Measurements from ENCODE around the gene CDH23.

CDH23 gene

DNA sequence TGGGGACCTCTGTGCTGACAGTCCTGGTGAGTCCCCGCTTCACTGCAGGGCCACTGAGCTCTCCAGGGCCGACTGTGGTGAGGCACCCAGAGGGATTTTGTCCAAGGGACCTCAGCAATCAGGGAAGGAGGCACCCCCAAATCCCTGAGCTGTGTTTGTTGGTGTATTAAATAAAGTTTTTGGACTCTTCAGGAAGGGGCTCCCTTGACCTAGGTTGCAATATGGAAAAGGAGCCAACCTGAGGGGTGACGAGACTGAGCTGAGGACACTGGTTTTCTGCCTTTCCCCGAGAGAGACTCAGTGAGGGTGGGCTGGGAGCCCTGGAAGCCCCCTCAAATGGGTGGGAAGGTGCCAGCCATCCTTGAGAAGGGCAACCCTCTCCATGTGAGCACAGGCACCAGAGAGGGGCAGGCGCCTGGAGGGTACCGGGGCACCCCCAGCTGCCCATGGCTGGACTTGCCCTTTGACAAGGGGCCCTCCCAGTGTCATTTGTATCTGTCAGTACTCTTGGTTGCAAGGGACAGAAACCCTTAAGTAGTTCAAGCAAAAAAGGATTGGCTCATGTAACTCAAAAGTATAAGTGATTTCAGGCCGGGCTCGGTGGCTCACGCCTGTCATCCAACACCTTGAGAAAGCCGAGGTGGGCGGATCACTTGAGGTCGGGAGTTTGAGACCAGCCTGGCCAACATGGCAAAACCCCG is 250.0 kb downstream of the CDH23 start:
- no peak for DNase-seq

DNA sequence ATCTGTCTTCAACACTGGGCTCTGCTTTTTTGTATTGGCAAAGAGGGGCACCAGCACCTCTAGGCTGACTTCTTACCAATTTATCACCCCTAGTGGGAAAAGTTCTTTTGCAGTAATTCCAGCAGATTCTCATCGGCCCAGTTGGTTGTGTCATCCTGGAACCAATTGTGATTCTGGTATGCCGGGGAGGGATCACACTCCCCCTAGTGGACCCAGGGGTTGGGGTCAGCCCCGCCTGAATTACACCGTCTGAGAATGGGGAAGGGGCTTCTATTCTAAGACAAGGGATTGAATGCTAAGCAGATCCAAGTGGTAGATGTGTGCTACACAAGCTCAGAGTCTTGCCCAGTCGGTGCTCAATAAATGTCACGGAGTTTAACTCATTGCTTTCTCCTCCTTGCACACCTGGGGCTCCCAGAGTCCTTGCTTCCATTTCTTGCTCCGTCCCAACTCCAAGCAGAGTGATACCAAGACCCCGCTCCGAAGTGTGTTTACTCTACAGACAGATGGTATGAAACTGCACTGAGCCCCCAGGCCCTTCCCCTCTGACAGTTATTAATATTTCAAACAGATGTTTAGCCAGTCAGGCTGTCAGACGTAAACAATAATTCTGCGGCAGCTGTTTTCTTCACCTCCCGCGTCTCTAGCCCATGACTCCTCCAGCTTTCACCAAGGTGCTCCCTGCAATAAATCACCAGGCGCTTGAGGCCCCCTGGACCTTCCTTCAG is 251.0 kb downstream of the CDH23 start:
- DNase-seq = no peak

DNA sequence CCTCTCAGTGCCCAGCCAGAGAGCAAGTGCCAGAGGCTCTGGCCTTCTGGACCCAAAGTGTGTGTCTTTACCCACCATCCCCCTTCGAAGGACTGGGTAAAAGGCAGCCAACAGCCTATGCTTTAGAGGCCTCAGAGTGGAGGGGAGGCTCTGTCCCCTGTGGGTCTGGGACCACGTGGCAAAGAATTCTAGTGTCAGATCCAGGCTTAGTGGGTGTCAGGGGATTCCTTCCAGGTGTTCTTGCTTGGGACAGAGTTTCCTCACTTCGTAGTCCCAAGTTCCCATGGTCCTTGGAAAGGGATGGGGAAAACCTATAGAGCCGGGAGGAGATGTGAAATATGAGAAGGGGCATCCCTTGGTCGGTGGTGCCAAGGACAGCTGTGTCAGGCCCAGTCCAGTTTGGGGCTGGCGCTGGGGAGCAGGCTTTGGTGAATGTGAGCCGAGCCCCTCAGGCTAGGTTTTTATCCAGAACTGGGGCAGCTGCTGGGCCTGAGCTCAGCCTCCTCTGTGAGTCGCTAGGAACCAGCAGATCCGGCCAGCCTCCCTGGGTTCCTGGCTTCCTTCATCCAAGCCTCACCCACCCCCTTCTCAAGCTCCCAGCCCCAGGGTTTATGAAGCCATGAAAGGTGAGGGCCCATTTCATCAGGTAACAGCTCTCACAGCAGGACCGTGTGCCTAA is 251.7 kb downstream of the CDH23 start:
- DNase-seq = no peak

DNA sequence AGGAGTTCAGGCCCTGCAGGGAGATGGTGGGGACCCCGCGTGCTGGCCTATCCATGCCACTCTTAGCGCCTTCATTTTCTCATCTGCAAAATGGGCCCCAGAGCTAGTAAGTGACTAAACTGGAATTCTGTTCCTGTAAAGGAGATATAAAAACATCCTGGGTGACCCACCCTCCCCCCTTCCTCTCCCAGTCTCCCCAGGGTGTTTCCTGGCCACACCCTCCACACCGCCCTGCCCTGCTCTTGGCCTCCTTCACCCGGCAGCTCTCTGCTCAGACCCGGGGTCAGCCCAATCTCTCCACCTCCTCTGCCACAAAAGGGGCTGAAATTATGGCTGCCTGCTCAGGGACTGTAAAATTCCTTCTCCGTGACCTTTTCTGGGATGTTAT is 252.2 kb downstream of the CDH23 start:
- DNase-seq = no peak

DNA sequence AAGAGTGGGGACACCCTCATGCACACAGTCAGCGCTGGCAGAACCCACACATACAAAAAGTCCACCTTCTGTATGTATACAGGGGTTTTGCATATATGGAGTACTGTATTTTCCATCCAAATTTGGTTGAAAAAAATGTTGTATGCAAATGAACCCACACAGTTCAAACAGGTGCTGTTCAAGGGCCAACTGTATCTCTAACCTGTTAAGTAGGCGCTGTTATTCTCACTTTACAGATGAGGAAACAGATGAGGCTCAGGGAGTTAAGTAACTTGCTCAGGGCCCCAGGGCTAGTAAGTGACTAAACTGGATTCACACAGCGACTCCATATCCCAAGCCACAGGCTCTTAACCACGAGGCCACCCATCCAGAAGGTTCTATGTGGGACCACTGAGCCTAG is 252.9 kb downstream of the CDH23 start:
- no peak for DNase-seq

DNA sequence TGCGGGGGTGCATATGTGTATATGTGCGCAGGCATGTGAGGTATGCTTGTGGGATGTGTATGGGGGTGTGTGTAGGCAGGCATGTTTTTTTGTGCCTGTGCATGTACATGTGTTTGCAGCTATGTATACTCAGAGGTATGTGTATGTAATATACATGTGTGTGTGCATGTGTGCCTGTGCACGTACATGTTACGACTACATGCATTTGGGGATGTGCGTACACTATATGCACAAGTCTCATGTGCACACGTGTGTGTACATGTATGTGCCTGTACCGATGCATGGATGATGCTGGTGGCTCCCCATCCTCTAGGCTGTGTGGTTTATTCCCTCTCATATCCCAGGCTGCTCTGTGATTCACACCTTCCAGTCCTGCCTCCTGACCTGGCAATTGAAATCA is 253.7 kb downstream of the CDH23 start:
- DNase-seq = no peak

DNA sequence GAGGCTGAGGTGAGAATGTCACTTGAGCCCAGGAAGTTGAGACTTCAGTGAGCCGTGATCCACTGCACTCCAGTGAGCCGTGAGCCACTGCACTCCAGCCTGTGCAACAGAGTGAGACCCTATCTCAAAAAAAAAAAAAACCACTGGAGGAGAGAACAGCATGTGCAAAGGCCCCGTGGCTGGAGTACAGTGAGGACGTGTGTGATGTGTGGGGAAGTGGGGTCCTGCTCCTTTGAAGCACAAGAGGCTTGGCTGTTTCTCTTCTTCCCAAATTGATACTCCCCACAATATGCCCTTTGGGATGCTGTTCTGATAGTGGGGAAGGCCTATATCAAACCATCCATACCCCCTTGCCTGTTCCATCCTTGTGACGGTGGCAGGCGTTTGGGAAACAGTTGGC is 254.7 kb downstream of the CDH23 start:
- DNase-seq = no peak

DNA sequence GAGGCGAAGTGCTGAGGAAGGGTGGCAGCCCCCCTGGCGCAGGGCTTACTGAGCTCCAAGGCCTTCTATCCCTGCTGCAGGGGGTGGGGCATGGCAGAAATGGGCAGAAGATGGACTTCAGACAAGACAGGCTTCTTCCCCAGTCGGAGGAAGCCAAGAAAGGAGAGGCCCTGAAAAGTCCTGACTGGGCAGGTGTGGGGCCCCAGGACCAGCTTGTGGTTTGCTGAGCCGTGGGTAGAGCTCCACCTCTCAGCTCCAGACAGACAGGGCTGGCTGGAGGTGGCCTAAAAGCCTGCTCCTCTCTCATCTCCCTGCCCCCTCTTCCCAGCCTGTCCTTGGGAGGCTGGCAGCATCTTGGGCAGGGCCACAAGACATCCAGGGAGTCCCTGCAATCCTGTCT is 255.2 kb downstream of the CDH23 start:
- DNase-seq = no peak

DNA sequence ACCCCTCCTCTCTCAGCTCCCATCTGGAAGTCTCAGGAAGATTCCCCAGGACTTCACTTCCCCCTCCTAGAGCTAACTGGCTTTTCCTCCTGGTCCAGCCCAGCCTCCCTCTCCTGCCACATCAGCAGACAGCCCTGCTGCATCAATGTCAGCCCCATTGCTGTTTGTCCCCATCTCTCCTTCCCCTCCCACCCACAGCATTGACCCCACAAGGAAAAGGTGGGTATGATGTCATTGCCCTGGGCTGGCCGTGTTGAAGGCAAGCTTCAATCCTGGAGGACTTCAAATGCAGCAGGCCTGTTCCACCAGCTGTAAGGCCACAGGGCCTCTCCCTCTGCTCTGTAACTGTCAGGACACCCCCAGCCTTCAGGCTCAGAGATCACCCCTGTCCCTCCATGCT is 256.3 kb downstream of the CDH23 start:
- DNase-seq = no peak

DNA sequence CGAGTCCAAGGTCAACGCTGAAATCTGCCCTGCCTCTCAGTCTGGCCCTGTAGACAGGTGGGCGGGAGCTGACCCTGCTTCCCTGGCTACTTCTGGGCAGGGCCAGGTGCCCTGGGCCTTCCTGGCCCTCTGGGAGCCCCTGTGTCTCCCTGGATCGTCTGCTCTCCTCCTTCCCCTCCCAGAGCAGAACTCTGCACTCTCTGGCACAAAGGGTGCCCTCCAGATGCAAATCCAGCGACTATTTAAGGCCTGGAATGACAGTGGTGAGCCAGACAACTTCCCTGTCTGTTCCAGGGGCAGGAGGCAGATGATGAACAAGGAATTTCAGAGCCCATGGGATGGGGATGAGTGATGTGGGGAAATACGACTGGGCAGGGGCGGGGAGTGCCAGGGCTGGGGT is 259.5 kb downstream of the CDH23 start:
- no peak for DNase-seq

DNA sequence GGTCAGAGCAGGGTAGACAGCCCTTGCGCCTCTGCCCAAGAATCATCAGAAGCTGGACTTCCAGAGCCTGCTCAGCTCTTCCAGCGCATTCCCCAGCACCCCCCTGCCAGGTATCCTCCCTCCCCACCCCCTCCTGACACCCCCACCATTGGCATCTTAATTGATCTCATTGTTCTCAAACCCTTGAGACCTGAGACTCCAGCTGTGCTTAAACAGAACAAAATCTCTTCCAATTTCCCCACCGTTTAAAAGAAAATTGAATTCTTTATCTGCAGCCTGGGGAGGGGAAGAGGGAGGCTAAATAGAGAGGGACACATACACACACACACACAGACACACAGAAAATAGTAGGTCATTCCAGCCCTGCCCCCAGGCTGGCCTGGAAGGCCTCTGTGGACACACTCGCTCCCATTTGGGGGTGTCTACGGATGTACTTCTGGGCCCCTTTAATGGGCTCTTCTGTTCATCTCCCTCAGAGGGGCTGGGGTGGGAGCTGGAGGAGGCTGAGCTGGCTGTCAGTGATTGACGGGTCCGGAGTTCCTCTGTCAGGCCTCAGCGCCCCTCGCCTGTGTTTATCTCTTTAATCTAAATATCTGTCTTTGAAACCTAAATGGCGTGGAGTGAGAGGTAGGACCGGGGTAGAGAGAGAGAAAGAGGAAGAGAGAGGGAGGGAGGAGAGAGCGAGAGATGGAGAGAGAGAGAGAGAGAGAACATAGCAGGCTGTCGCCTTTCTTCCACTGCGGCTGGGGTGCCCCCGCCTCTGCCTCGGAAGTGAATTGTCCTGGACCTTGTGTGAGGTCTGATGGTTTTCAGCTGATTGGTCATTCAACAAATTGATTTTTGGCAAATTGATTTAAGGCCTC is 261.1 kb downstream of the CDH23 start:
- no peak for DNase-seq

DNA sequence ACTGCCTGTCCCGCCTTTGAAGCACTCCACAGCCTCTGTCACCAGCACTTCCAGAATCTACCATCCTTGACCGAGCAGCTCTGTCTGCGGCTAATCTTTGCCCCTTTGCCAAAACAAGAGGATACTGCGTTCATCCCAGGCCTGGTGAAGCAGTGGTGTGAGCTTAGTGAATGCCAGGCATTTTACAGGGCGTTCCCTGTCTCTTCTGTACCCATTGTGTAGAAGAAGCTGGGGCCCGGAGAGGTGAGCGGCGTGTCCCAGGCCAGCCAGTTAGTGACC is 261.7 kb downstream of the CDH23 start:
- no peak for DNase-seq

DNA sequence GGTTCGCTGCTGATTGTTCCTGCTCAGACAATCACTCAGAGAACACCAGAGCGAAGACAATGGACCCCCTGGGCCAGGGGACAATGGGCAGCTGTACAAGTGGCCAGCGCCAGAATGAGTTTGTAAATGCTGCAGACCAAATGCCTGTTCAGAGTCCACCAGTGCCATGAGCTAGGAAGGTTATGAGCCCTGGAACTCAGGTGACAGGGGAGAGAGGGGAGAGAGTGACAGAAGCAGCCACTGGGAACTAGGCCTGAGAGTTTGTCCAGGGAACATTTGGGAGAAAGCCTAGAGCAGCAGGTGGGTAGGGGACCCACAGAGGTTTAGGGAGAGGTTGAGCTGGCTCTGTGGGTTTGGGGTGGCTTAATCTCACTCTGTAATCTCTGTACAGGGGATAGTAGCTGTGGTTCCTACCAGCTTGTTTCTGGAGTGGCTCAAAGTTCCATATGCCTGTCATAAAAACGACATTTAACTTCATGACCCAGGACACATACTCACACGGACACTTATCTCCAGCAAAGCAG is 262.5 kb downstream of the CDH23 start:
- no peak for DNase-seq

DNA sequence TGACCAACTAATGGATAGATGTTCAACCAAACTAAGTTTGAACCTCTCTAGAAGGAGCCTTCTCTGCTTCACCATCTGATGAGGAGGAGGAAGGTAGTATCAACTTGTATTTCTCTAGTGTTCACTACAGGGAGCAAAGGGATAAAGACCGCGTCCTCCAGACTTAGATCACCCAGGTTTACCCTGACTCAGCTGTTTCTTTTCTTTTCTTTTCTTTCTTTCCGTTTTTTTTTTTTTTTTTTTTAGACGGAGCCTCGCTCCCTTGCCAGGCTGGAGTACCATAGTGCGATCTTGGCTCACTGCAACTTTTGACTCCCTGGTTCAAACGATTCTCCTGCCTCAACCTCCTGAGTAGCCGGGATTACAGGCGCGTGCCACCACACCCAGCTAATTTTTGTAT is 263.0 kb downstream of the CDH23 start:
- no peak for DNase-seq

DNA sequence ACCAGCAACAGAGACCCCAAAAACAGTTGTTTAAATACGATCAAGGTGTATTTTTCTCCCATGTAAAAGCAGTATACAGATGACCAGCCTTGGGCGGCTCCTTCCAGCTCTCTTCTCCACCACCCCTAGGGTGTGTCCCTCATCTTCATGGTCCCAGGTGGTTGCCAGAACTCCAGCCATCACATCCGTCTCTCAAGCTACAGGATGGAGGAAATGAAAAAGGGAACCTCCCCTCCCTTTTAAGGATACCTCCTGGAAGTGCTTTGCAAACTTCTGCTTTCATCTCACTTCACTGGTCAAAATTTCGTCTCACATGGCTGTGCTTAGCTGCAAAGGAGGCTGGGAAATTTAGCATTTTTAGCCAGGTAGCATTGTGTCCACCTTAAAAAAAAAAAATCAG is 263.6 kb downstream of the CDH23 start:
- DNase-seq = no peak

DNA sequence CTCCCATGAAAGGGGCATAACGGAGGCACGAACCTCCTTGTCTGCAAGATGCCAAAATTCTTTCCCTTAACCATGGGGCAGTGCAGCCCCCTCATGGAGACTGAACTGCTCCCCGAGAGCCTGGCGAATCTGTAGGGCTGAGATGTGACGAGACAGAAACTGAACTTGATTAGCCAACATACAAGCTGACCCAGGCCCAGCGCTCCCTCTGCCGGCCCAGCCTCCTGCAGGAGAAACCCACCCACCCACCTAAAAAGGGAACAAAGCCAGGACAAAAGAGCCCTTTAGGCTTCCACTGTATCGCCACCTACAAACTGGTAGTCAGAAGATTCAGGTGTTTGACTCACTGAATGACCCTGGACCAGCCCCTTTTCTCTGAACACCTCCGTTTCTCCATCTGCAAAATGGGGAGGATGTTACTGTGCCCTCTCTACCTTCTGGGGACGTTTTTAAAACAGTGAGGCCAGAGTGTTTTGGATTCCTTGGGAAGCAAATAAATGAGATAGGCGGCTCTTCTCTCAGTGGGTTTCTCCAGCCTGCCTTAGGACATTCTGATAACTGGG is 264.4 kb downstream of the CDH23 start:
- DNase-seq = no peak

DNA sequence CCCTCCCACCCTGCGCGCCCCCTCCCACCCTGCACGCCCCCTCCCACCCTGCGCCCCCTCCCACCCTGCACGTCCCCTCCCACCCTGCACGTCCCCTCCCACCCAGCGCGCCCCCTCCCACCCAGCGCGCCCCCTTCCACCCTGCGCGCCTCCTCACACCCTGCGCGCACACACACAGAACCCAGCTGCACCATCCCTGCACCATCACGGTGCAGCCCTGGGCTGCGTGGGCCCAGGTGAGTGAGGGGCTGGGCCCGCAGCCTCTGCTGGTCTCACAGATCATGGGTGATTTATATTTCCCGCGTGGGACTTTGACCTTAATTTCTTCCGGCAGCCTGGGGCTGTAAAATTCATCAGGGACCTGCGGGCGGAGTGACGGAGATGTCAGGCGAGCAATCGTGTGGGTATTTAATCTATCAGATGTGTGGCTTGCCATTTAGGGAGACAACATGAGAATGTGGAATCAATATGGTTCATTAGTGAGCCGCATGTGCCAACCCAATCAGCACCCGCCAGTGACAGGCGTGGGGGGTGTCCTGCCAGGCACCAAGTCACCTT is 265.1 kb downstream of the CDH23 start:
- DNase-seq = no peak

DNA sequence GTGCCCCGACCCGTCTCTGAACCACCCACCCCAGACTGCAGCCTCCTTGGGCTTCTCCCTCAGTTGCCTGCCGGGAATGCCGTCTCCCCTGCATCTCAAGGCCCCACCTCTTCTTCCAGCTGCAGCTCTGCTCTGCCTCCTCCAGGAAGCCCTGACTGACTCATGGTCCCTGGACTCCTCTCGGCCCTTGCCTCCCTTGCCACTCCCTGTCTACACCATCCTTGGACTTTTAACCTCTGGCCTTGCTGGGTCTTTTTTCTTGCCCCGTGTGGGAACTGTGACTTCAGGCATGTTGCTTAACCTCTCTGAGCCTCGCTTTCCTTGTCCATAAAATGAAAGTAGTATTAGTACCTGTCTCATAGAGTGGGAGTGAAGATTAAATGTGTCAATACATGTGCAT is 266.6 kb downstream of the CDH23 start:
- DNase-seq = no peak

DNA sequence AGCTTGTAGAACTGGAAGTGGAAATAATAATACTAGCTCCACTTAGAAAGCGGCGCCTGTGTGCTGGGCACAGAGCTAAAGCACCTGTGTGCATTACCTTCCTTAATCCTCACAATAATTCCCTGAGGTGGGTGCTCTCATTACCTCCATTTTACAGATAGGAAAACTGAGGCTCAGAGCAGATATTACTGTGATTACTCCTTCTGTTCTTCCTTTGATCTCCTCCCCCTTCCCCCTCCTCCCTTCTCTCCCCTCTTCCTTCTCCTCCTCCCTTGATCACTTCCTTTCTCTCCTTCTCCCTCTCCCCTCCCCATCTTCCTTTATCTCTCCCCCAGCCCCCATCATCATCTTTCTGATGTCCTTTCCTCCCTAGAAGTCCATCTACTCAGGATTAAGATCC is 267.9 kb downstream of the CDH23 start:
- DNase-seq = no peak

DNA sequence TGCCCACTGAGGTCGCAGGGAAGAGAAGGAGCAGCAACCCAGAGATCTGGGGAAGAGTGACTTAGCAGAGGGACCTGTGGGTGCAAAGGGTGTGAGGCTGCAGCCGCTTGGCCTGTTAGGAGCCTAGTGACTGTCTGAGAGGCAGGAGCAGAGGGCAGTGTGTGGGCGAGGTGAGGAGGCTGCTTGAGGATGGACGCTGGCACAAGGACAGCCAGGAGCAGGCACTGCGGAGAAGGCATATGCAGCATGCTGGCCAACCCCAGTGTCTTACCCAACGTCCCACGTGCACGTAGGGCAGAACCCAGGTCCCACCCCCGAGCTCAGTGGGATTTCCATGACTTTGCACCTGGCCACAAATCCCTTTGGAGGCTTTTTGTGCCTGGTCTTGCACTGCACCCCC is 268.7 kb downstream of the CDH23 start:
- no peak for DNase-seq

DNA sequence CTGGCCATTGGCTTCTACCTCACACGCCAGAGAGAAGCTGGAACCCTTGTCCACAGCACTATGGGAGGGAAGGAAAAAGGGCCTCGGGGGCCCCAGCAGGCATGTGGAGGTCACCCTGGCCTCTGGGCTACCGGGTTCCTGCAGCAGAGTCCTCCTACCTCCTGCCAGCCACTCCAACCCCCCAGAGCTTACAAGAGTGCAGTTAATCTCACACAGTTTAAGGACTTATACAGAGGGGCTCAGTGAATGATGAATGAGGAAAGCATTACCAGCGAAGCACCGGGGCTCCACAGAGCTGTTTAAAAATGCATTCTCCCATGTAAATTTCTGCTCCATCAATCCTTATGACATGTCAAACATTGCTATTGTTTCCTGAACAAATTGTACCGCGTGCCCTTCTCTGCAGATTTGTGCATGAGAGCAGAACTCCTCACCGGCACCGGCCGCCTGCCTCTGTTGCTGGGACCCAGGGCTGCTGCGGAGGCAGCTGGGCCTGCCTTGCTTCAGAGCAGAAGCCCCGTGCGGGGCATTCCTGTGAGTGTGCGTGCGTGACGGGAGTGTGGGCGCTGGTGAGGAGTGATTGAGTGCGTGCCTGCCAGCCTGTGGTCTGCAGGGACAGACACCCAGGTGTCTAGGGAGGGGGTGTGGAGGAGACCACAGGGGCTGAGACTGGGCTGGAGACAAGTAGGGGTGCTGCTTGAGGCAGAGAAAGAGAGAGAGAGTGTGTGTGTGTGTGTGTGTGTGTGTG is 270.1 kb downstream of the CDH23 start:
- no peak for DNase-seq

DNA sequence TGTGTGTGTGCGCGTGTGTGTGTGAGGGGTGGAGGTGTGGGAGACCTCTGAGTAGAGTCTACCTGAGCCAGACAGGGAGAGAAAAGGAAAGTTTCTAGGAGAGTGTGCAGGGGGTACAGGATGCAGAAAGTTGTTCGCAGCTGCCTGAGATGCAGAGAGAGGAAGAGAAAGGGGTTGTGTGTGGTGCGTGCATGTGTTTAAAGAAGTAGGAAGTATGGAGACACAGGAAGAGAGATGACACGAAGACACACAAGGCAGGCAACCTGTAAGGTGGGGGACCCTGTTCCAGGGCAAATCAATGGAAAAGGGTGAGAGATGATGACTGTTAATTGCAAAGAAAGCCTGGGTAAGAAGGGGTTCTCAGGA is 270.6 kb downstream of the CDH23 start:
- DNase-seq = no peak

Data from NCI-H1417 treated with DMSO at 0.1 percent for 48 hours (cell line).